Measurements from ENCODE around the gene OR11H1. TPM values are rescaled to one million over a fixed set of nuclear protein-coding genes. Genes with fewer than 3 reads are reported as not detected.
"Not testable (repeated sequence)": the region's sequence is repeated elsewhere in the genome, so short reads cannot be mapped to it uniquely, and the experiment has no call there.

OR11H1 gene
- total RNA-seq (not detected), polyA plus RNA-seq (not detected)
- long read RNA-seq, donor 1: 0 reads
- long read RNA-seq, donor 2: 0 reads
- long read RNA-seq, donor 3: 0 reads
- long read RNA-seq, donor 4: 0 reads
- long read RNA-seq, donor 5: 0 reads
- long read RNA-seq, donor 6: 0 reads
- long read RNA-seq, donor 7: 0 reads
- long read RNA-seq, donor 8: 0 reads
- long read RNA-seq, donor 9: 0 reads
- long read RNA-seq, donor 10: 0 reads

- H3K36me3 ChIP-seq (ENCODE audit: control insufficient read depth in 2 of 2, insufficient read depth in 2 of 2, low read length in 1 of 2); DNase-seq (ENCODE audit: low read depth in 6 of 9, low spot score in 9 of 9); H3K27me3 ChIP-seq (ENCODE audit: control insufficient read depth in 2 of 2, insufficient read depth in 1 of 2, low read length in 1 of 2); H3K9me3 ChIP-seq (ENCODE audit: control insufficient read depth in 2 of 2, insufficient read depth in 1 of 2, low read length in 1 of 2); H3K4me1 ChIP-seq (ENCODE audit: control insufficient read depth in 2 of 2, insufficient read depth in 2 of 2, low read length in 2 of 2); H3K27ac ChIP-seq (ENCODE audit: low read depth in 1 of 2, low read length in 1 of 2); H3K4me3 ChIP-seq (ENCODE audit: low read length in 2 of 2): not testable (repeated sequence)
- WGBS: no CpG with 5 or more reads among the region's 3 CpGs
Measured at GRCh38 chr22:15527892-15528291, at the start of gene OR11H1. OR11H1 (plus strand) TSS chr22:15528192; CDS start chr22:15528192, 0 bp downstream.

- not testable (repeated sequence) for H3K36me3 ChIP-seq (ENCODE audit: control insufficient read depth in 2 of 2, insufficient read depth in 2 of 2, low read length in 1 of 2); H3K4me3 ChIP-seq (ENCODE audit: low read length in 2 of 2); H3K27me3 ChIP-seq (ENCODE audit: control insufficient read depth in 2 of 2, insufficient read depth in 1 of 2, low read length in 1 of 2); H3K4me1 ChIP-seq (ENCODE audit: control insufficient read depth in 2 of 2, insufficient read depth in 2 of 2, low read length in 2 of 2); H3K9me3 ChIP-seq (ENCODE audit: control insufficient read depth in 2 of 2, insufficient read depth in 1 of 2, low read length in 1 of 2); H3K27ac ChIP-seq (ENCODE audit: low read depth in 1 of 2, low read length in 1 of 2); DNase-seq (ENCODE audit: low read depth in 6 of 9, low spot score in 9 of 9)
- WGBS: 77% methylated on average over 20 of the region's 30 CpGs
Measured at GRCh38 chr22:15509967-15510366, 18.0 kb upstream of the OR11H1 start.

- H3K4me1 ChIP-seq (ENCODE audit: control insufficient read depth in 2 of 2, insufficient read depth in 2 of 2, low read length in 2 of 2); DNase-seq (ENCODE audit: low read depth in 6 of 9, low spot score in 9 of 9); H3K36me3 ChIP-seq (ENCODE audit: control insufficient read depth in 2 of 2, insufficient read depth in 2 of 2, low read length in 1 of 2); H3K4me3 ChIP-seq (ENCODE audit: low read length in 2 of 2); H3K9me3 ChIP-seq (ENCODE audit: control insufficient read depth in 2 of 2, insufficient read depth in 1 of 2, low read length in 1 of 2); H3K27me3 ChIP-seq (ENCODE audit: control insufficient read depth in 2 of 2, insufficient read depth in 1 of 2, low read length in 1 of 2); H3K27ac ChIP-seq (ENCODE audit: low read depth in 1 of 2, low read length in 1 of 2): not testable (repeated sequence)
- 92% methylated on average over 9 of the region's 9 CpGs for WGBS
Measured at GRCh38 chr22:15515896-15516295, 12.1 kb upstream of the OR11H1 start.

- WGBS: 75% methylated on average over 16 of the region's 31 CpGs
- DNase-seq (ENCODE audit: low read depth in 6 of 9, low spot score in 9 of 9): not testable (repeated sequence)
Measured at GRCh38 chr22:15553767-15554166, 25.8 kb downstream of the OR11H1 start.

GRCh38 chr22:15563461-15563860 lies 35.5 kb downstream of the OR11H1 start:
- H3K27ac ChIP-seq (ENCODE audit: low read depth in 1 of 2, low read length in 1 of 2); H3K27me3 ChIP-seq (ENCODE audit: control insufficient read depth in 2 of 2, insufficient read depth in 1 of 2, low read length in 1 of 2); H3K36me3 ChIP-seq (ENCODE audit: control insufficient read depth in 2 of 2, insufficient read depth in 2 of 2, low read length in 1 of 2); H3K4me3 ChIP-seq (ENCODE audit: low read length in 2 of 2); H3K4me1 ChIP-seq (ENCODE audit: control insufficient read depth in 2 of 2, insufficient read depth in 2 of 2, low read length in 2 of 2); H3K9me3 ChIP-seq (ENCODE audit: control insufficient read depth in 2 of 2, insufficient read depth in 1 of 2, low read length in 1 of 2); DNase-seq (ENCODE audit: low read depth in 6 of 9, low spot score in 9 of 9): not testable (repeated sequence)
- WGBS: 94% methylated on average over 6 of the region's 10 CpGs

More at GRCh38 chr22:15553767-15554166, 25.8 kb downstream of the OR11H1 start:
- not testable (repeated sequence) for H3K9me3 ChIP-seq (ENCODE audit: control insufficient read depth in 2 of 2, insufficient read depth in 1 of 2, low read length in 1 of 2); H3K27ac ChIP-seq (ENCODE audit: low read depth in 1 of 2, low read length in 1 of 2); H3K36me3 ChIP-seq (ENCODE audit: control insufficient read depth in 2 of 2, insufficient read depth in 2 of 2, low read length in 1 of 2); H3K27me3 ChIP-seq (ENCODE audit: control insufficient read depth in 2 of 2, insufficient read depth in 1 of 2, low read length in 1 of 2); H3K4me1 ChIP-seq (ENCODE audit: control insufficient read depth in 2 of 2, insufficient read depth in 2 of 2, low read length in 2 of 2); H3K4me3 ChIP-seq (ENCODE audit: low read length in 2 of 2)

GRCh38 chr22:15565063-15565462 lies 37.1 kb downstream of the OR11H1 start:
- not testable (repeated sequence) for H3K27ac ChIP-seq (ENCODE audit: low read depth in 1 of 2, low read length in 1 of 2); H3K4me1 ChIP-seq (ENCODE audit: control insufficient read depth in 2 of 2, insufficient read depth in 2 of 2, low read length in 2 of 2); H3K27me3 ChIP-seq (ENCODE audit: control insufficient read depth in 2 of 2, insufficient read depth in 1 of 2, low read length in 1 of 2); H3K36me3 ChIP-seq (ENCODE audit: control insufficient read depth in 2 of 2, insufficient read depth in 2 of 2, low read length in 1 of 2); H3K9me3 ChIP-seq (ENCODE audit: control insufficient read depth in 2 of 2, insufficient read depth in 1 of 2, low read length in 1 of 2); H3K4me3 ChIP-seq (ENCODE audit: low read length in 2 of 2); DNase-seq (ENCODE audit: low read depth in 6 of 9, low spot score in 9 of 9)

Other genes starting within 250 kb of the OR11H1 start
- not detected for gene POTEH, start 161.8 kb downstream of the OR11H1 start, total RNA-seq
- 0.02 TPM for gene POTEH, start 161.8 kb downstream of the OR11H1 start, polyA plus RNA-seq